ACHN (cell line): Measurements from ENCODE around the gene PSMD13.
"Not testable (repeated sequence)": the region's sequence is repeated elsewhere in the genome, so short reads cannot be mapped to it uniquely, and the experiment has no call there.

Experiments used
- DNase-seq: peaks from one replicate; pipeline ENCODE4 v3.0.0-alpha.2; 2015
- in situ Hi-C: cut with HindIII; loops from 2 replicates; pipeline ENCODE4 v1.10.0; 2017; ENCODE audit warnings: low sequenced_read_pairs, low pct_ligation_motif_present, low pct_unique_long_range_greater_than_20kb

PSMD13 gene

DNA sequence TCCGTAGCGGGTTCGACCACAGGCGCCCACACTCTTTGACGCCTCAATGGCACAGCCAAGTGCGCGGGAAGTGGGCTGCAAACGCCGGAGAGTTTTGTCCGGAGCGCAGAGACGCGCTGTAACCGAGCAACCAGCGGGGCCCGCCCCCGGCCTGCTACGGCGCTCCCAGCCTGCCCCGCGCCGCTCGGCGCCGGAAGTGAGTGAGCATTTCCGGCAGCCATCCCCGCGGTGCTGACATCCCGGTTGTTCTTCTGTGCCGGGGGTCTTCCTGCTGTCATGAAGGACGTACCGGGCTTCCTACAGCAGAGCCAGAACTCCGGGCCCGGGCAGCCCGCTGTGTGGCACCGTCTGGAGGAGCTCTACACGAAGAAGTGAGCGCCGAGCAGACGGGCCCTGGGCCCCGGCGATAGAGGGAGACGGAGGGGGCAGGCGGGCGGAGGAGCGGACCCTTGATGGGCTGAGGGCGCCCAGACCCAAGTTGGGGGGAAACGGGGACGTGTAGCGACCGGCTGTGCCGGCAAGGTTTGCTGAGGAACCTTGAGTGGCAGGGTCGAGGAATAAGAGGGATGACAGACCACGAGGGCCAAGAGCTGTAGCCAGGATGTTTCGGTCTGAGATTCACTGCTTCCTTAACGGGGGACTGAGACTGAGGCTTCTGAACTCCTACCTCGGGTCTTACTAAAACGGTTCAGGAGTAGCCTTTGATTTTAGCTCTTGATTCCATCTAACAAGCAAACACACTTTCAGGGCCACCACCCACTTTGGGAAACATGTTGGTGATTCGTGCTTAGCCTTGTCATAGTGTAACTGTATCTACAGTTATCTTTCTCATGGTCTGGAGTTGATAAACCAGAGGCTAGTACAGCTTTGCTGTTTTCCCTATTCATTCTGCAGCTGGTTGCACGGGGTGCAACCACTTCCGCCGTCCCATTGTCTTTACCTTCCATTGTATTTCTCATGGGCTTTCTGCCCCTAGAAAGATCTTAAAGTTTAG lies at the start of gene PSMD13:
TSS of gene PSMD13 (plus strand) at position 203 of the 994 bp plus-strand sequence. CDS start at position 277, 74 bp downstream.
- peak; percentile 77 for DNase-seq
- in situ Hi-C loops = no loop called here

DNA sequence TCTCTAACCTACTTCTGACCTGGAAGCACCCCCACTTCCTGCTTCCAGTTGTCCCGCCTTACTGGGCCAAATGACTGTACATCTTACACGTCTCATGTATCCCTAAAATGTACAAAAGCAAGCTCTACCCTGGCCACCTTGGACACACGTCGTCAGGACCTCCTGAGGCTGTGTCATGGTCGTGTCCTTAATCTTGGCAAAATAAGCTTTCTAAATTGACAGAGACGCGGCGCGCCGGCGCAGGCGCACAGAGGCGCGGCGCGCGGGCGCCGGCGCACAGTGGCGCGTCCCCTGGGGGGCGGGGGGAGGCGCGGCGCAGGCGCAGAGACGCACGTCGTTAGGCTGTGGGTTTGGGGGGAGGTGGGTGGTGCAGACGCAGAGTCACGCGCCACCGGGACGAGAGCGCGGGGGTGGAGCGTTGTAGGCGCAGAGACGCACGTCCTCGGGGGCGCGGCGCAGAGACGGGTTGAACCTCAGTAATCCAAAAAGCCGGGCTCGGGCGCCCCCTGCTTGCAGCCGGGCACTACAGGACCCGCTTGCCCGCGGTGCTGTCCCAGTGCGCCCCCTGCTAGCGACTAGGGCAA lies 47.5 kb upstream of the PSMD13 start:
- in situ Hi-C loops, DNase-seq: not testable (repeated sequence)

DNA sequence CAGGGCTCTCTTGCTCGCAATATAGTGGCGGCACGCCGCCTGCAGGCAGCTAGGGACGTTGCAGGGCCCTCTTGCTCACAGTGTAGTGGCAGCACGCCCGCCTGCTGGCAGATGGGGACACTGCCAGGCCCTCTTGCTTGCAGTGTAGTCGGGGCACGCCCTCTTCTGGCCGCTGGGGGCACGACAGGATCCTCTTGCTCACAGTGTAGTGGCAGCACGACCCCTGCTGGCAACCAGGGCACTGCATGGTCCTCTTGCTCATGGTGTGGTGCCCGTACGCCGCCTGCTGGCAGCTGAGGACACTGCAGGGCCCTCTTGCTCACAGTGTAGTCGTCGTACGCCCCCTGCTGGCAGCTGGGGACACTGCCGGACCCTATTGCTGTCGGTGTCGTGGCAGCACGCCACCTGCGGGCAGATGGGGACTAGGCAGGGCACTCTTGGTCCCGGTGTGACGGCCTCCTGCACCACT lies 46.9 kb upstream of the PSMD13 start:
- in situ Hi-C loops, DNase-seq: not testable (repeated sequence)

GRCh38 chr11:190546-190945 lies 46.2 kb upstream of the PSMD13 start:
- in situ Hi-C loops, DNase-seq: not testable (repeated sequence)

DNA sequence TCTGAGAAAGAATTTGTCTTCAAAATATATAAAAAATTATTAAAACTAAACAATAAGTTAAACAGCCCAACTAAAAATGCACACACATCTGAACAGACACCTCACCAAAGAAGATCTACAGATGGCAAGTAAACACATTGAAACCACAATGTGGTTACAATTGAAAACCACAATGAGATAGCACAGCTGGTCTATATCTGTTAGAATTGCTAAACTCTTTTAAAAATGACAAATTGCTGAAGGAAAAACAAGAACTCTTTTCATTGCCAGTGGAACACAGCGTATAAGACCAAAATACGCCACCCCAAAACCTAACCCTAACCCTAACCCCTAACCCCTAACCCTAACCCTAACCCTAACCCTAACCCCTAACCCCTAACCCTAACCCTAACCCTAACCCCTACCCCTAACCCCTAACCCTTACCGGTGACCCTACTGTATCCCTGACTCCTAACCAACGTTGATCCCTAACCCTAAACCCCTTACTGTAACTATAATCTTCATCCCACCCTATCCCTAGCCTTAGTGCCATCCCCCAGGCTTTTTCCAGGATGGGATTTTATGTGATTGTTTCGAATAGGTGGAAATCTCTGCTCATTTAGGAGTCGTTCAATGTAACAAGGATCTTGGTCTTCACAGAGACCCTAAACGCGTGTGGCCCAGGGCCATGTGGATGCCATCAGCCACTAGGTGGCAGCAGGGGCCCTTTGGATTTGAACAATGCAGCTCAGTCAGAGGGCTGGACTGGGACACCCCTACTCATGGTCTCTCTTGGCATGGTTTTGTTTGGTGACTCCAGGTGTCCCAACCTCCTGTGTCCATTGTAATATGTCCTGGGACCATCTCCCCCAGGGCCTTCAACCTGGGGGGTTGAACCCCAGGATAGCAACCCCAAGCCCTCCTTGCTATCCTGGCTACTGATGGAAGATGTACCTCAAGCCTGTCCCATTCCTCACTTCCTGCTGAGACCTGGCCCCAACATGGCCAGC lies 45.0 kb upstream of the PSMD13 start:
- DNase-seq, in situ Hi-C loops: not testable (repeated sequence)

GRCh38 chr11:192674-193128 lies 44.1 kb upstream of the PSMD13 start, which contains the start of gene SCGB1C1:
Gene SCGB1C1, plus strand, starts transcription at chr11:193078. Its CDS starts 22 bp downstream, at chr11:193100.
- DNase-seq, in situ Hi-C loops: not testable (repeated sequence)

- in situ Hi-C loops, DNase-seq: not testable (repeated sequence)
Observed at GRCh38 chr11:193481-193880, 43.3 kb upstream of the PSMD13 start.

DNA sequence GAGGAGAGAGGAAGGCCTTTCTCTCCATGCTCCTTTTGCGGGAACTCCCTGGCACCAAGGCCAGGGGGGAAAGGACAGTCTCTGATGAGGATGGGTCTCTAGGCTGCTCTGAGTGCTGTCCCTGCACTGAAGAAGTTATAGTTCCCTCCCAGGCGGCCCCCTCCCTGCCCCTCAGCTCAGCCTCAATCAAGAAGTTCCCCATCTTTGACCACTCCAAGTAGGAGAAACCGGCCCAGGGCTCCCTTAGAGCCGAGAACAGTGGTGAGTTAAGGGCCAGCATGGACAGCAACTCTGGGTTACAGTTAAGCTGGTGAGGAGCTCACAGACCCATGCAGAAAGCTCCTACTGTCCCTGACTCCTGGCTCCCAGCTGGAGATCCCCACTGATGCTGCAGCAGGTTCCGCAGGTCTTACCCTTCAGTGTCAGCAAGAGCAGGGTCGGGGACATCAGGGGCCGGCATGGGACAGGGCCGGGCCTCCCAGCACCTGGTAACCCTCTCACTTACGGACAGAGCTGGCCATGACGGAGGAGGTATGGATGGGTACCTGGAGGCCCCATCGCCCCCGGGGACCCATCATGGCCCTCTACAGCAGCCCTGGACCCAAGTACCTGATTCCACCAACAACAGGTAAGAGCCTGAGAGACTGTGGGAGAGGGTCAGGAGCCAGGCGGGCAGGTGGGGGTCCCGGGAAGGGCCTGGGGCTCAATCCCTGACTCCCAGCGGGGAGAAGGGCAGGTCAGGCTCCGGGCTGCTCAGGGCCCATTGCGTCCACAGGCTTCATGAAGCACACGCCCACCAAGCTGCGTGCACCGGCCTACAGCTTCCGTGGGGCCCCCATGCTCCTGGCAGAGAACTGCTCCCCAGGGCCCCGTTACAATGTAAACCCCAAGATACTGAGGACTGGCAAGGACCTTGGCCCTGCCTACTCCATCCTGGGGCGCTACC lies 39.7 kb upstream of the PSMD13 start:
- no peak for DNase-seq
- in situ Hi-C loops = no loop called here

DNA sequence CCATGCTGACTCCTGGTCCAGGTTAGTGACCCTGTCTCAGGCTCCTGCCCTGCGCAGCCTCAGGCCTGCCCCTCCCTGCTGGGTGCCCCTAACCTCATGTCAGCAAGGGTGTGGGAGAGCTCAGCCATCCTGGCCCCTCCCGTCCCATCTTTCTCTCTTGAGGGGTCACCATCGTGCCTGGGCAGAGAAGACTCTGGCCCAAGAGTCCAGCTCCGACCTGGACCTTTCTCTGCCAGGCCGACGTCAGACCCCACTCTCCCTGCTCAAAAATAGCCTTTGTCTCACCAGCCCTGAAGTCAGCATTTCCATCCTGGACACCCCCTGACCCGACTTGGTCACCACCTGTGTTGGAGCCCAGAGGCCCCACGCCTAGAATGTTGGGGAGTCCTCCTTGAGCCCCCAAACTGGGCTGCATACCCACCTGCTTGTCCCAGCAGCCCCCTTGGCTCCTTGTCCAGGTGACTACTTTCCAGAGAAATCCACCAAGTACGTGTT lies 39.0 kb upstream of the PSMD13 start:
- DNase-seq = no peak
- in situ Hi-C loops = no loop called here

GRCh38 chr11:198236-198806 lies 38.5 kb upstream of the PSMD13 start:
- DNase-seq = no peak
- in situ Hi-C loops = no loop called here

DNA sequence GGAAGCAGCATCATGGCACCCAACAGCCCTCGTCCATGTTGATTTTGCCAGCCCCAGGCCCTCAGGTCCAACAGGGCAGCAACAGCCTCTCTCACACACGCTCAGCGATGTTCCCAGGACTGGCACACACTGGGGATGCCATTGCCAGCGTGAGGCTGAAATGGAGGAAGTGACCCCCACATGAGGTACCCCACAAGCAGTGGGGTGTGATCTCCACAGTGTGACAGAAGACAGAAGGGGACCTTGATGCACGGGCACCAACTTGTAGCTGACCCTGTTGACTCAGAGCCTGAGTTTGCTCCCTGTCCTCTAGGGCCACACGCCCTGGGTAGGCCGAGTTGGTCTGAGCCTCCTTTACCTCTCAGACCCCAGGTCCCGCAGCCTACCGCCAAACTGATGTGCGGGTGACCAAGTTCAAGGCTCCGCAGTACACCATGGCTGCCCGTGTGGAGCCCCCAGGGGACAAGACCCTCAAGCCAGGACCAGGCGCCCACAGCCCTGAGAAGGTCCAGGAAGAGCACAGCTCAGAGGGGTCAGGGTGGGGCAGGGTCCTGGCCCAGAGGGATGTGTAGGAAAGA lies 37.7 kb upstream of the PSMD13 start:
- DNase-seq = no peak
- in situ Hi-C loops = no loop called here

DNA sequence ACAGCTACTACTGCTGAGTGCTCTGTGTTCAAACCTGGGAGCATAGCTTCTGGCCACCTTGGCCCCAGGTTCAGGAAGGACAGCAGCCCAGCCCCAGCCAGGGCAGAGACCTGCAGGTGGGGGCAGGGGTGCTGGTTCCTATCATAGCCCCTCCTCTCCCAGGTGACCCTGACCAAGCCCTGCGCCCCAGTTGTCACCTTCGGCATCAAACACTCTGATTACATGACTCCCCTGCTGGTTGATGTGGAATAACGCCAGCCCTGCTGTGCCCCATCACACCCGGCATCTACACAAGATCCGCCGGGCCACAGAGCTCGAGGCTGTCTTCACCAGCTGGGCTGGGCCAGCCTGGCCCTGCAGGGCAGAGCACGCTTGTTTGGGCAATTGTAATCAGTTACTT lies 37.0 kb upstream of the PSMD13 start:
- in situ Hi-C loops = no loop called here
- no peak for DNase-seq

DNA sequence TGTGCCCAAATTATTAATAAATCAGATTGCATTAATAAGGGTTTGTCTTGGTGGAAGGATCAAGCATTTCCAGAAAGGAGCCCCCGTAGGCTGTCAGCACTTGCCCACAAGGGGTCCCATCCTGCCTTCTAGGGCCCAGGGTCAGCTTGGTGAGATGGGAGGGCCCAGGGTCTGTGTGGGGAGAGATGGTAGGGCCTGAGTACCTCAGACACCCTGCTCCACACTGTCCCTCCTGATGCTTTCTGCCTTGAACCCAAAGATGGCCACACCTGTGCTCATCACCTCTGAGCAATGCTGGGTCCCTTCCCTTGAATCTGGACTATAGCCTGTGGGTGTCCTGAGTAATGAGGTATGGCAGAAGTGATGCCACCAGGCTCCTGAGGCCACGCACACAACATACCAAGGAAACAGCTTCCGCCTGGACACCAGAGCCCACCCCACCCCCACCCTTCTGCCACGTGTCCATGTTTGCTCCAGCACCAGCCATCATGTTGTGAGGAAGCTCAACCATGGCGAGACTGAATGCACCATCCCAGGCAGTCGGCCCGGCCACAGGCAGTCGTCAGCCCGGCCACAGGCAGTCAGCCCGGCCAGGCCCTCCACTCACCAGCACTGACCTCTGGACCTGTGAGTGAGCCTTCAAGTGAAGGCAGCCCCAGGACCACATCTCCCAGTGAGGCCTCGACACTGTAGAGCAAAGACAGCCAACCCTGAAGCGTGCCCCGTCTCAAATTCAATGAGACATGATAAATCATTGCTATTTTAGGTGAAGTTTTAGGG lies 36.4 kb upstream of the PSMD13 start:
- DNase-seq = no peak
- in situ Hi-C loops = no loop called here

GRCh38 chr11:201966-202365 lies 34.8 kb upstream of the PSMD13 start:
- in situ Hi-C loops = no loop called here

GRCh38 chr11:202490-202889 lies 34.3 kb upstream of the PSMD13 start:
- DNase-seq = no peak
- in situ Hi-C loops = no loop called here

More at GRCh38 chr11:201966-202365, 34.8 kb upstream of the PSMD13 start:
- DNase-seq = no peak
